Neural progenitor cell (in vitro differentiated cells): ENCODE results near the gene RBM44.
"Not testable (repeated sequence)": the region's sequence is repeated elsewhere in the genome, so short reads cannot be mapped to it uniquely, and the experiment has no call there.

Source experiments
- EZH2 ChIP-seq: fragments of 200-600 bp; sonication (generic); IDR thresholded peaks from 2 replicates; pipeline ENCODE4 v1.6.1; 2017; ENCODE audit warnings: antibody characterized with exemption, mild to moderate bottlenecking, moderate library complexity
- EZH2phosphoT487 ChIP-seq: fragments of 200-600 bp; sonication (generic); IDR thresholded peaks from 2 replicates; pipeline ENCODE4 v1.6.1; 2017; ENCODE audit warnings: antibody characterized with exemption
- TF ChIP-seq, protein P1 (sequence below): fragments of 200-600 bp; sonication (generic); IDR thresholded peaks from 2 replicates; pipeline ENCODE4 v1.5.1; 2017; ENCODE audit warnings: antibody characterized with exemption, mild to moderate bottlenecking

DNA sequence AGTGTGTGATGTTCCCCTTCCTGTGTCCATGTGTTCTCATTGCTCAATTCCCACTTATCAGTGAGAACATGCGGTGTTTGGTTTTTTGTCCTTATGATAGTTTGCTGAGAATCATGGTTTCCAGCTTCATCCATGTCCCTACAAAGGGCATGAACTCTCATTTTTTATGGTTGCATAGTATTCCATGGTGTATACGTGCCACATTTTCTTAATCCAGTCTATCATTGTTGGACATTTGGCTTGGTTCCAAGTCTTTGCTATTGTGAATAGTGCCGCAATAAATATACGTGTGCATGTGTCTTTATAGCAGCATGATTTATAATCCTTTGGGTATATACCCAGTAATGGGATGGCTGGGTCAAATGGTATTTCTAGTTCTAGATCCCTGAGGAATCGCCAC lies 14.9 kb upstream of the RBM44 start:
- TF ChIP-seq, protein P1, sequence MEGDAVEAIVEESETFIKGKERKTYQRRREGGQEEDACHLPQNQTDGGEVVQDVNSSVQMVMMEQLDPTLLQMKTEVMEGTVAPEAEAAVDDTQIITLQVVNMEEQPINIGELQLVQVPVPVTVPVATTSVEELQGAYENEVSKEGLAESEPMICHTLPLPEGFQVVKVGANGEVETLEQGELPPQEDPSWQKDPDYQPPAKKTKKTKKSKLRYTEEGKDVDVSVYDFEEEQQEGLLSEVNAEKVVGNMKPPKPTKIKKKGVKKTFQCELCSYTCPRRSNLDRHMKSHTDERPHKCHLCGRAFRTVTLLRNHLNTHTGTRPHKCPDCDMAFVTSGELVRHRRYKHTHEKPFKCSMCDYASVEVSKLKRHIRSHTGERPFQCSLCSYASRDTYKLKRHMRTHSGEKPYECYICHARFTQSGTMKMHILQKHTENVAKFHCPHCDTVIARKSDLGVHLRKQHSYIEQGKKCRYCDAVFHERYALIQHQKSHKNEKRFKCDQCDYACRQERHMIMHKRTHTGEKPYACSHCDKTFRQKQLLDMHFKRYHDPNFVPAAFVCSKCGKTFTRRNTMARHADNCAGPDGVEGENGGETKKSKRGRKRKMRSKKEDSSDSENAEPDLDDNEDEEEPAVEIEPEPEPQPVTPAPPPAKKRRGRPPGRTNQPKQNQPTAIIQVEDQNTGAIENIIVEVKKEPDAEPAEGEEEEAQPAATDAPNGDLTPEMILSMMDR: not testable (repeated sequence)
- not testable (repeated sequence) for TF ChIP-seq EZH2, EZH2phosphoT487
